Skeletal muscle cell (primary cell): ENCODE measurements around the gene FEZF1.
"Not testable (repeated sequence)": the region's sequence is repeated elsewhere in the genome, so short reads cannot be mapped to it uniquely, and the experiment has no call there.

ENCODE experiments used
- DNase-seq: peaks from one replicate; pipeline ENCODE4 v3.0.0-alpha.2; 2010; ENCODE audit warnings: low read depth
- H3K4me3 ChIP-seq: 2 replicates; pipeline ENCODE4 v1.5.1; 2011; ENCODE audit warnings: low read depth, mild to moderate bottlenecking, control low read depth, low read length, moderate library complexity

FEZF1 gene

DNA sequence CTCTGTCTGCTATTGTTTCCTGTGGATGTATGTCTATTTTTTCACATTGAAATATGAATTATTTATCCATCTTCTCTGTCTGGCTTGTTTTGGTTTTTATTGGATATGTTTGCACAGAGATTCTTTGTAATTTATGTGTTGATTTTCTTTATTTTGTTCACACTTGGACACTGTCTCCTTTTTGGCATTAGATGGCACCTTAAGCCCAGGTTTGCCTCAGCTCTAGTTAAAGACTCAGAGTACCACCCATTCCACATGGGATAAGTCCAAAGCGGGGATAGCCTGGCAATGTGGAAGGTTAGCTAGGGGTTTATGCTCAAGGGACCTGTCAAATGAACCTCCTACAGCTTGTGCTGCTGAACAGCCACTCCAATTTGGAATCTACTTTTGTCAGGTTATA lies 14.1 kb downstream of the FEZF1 start:
- DNase-seq = no peak
- H3K4me3 ChIP-seq = no peak overlapping the region

DNA sequence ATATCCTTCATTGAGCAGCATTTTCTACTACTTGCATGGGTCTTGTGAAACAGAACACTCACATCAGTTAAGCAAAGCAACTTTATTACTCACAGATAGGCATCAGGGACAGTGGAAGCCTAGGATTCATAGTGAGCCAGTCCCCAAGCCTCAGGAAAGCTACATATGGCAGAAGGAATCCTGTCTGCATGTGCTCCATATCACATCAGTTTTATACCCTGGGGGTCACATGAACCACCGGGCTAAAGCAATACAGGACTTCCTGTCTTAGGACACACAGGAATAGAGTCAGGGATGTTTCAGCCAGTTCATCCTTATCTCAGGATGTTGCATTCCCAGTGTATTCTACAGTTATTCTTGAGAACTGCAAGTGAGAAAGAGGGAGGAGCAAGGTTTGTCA lies 15.1 kb downstream of the FEZF1 start:
- DNase-seq = no peak
- H3K4me3 ChIP-seq = no peak overlapping the region

DNA sequence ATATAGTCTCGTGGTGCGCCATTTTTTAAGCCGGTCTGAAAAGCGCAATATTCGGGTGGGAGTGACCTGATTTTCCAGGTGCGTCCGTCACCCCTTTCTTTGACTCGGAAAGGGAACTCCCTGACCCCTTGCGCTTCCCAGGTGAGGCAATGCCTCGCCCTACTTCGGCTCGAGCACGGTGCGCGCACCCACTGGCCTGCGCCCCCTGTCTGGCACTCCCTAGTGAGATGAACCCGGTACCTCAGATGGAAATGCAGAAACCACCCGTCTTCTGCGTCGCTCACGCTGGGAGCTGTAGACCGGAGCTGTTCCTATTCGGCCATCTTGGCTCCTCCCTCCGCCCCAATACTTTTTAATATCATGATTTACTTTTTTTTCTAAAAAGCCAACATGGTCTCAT lies 19.9 kb downstream of the FEZF1 start:
- DNase-seq, H3K4me3 ChIP-seq: not testable (repeated sequence)

DNA sequence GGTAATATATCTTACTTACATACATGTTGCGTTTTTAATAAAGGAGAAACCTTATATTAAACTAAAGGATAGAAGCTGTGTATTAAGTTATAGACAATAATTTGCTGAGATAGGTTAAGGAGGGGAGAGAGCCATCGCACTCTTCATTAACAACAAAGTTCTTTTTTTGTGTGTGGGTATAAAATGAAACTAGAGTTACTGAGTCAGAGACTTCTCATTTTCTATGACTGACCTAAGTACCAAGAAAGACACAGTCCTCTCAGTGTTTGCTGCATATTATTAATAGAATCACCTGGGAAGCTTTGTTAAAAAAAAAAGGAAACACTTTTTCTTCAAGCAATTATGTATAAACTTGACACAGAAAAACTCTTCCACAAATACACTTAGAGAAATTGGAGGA lies 31.4 kb downstream of the FEZF1 start:
- no peak for DNase-seq
- no peak overlapping the region for H3K4me3 ChIP-seq

DNA sequence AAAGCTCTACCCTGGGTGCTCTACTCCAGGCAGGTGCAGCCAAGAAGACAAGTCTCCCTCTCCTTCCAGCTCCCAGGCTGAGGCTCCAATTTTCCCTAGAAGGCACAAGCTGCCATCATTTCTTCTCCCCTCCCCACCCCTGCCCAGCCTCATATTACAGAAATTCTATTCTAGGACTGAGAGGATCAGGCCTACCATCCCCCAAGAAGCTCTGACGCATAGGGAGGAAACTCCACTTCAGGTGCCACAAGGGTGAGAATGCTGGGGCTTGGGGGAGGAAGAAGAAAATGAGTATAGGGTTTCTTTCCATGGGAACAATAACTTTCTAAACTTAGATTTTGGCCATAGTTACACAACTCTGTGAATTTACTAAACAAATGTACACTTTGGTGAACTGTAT lies 35.3 kb downstream of the FEZF1 start:
- H3K4me3 ChIP-seq = no peak overlapping the region
- no peak for DNase-seq

DNA sequence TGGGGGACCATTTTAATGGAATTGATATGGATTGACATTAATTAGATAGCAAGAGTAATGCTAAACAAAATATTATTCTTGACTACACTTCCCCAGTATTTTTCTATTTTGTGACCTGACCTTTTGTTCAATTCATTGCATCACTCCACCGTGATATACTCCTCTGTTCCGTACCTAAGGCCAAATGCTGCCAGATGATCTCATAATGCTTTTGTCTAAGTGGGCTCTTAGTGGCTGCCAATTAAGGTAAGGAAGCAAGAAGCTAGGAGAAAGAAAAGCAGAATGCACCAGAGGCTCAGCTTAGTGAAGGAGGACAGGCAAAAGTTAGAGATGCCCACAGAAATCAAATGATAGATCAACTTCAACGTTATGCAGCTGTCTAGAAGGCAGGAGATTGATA lies 36.4 kb downstream of the FEZF1 start:
- DNase-seq = no peak
- no peak overlapping the region for H3K4me3 ChIP-seq

DNA sequence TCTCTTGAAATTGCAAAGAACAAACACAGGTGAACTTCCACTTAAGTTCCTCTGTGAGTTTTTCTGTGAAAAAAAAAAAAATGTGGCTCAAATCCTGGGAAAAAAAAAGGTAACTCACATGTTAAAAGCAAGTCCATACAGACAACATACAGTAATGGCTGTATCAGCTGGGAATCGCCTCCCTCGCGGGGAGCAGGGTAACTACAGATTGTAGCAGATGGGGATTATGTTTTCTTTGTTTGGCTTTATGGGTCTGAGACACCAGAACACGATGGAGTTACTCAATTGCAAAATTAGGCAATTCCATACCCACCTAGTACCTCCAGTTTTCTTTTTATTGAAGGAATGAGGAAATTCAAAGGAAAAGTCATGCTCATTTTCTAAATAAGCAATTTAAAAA lies 42.3 kb downstream of the FEZF1 start:
- no peak for DNase-seq

DNA sequence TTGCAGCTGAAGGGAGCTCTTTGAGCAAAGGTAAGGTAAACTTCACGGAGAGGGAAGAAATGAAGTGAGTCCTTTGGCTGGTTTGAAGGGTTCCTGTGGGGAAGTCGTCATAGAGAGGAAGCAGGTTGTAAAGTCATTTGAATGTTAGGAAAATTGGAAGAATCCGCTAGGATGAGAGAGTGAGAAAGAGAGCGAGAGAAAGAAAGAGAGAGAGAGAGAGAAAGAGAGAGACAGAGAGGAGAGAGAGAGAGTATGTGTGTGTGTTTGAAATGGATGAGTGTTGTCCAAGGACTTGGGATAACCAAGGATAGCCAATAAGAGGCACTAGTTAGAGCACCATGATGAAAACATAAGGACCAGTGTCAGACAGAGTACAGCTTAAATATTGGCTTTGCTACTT lies 43.1 kb downstream of the FEZF1 start:
- no peak overlapping the region for H3K4me3 ChIP-seq
- DNase-seq = no peak

More for the DNA sequence above, 42.3 kb downstream of the FEZF1 start:
- H3K4me3 ChIP-seq = no peak overlapping the region

DNA sequence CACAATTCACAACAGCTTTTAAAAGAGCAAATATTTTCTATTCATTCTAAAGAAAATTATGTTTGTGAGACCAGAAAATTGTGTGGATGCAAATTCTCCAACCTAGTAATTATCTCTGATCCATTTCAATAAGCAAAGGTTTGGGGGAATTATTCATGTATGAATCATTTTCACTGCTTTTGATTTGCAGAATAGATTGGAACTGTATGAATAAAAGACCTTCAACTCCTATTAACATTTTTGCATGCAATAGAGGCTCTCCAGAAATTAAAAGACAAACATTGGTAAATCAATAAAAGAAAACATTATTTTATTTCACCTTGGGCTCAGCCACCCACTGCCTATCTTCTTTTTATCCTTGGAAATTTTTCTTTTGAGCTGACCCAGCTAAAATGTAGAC lies 43.5 kb downstream of the FEZF1 start:
- H3K4me3 ChIP-seq = no peak overlapping the region
- no peak for DNase-seq

DNA sequence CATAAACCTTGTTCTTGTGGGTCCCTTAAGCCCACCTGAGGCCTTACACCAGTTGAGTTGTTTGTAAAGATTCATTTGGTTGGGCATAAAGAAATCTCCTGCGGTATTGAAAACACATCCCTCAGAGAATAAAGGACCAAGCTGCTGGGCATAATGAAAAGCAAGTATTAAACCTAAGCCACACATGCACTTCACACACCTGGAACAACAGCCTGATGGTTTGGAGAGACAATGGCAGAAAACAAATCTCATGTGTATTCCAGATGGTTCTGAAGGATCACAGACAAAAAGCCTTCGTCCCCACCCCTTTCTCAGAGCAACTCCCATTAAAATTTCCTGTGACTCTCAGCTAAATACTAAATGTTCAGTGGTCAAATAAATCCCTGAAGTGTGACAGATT lies 44.2 kb downstream of the FEZF1 start:
- DNase-seq = no peak
- H3K4me3 ChIP-seq = no peak overlapping the region

DNA sequence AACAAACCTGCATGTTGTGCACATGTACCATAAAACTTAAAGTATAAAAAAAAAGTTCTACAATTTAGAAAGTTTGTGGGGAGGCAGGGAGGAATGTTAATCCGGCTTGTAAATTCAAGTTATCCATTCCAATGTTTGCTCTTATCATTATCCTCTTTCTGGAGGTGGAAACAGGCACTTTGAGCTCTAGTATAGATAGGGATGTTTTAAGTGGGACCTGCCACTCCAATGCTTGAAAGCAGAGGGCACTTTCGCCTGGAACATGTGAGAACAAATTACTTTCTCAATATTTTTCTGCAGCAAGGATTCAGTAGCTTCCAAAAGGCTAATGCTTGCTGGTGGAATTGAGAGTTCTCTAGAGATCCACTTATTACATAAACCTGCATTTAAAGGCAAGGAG lies 45.6 kb downstream of the FEZF1 start:
- H3K4me3 ChIP-seq = no peak overlapping the region
- DNase-seq = no peak

DNA sequence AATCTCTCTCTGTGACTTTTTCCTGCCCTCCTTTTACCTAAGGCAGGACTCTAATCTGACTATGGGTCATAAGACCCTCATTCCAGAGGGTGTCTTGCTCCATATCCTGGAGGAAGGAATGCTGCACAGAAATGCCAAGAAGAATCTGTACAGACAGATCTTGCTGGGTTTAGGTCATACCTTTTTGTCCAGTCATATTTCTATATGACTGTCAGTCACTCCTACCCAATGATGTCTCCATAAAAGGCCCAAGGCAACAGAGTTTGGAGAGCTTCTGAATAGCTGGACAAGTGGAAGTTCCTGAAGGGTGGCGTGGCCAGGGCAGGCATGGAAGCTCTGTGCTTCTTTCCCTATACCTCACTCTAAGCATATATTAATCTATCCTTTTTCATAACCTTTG lies 47.5 kb downstream of the FEZF1 start:
- no peak for DNase-seq
- no peak overlapping the region for H3K4me3 ChIP-seq

DNA sequence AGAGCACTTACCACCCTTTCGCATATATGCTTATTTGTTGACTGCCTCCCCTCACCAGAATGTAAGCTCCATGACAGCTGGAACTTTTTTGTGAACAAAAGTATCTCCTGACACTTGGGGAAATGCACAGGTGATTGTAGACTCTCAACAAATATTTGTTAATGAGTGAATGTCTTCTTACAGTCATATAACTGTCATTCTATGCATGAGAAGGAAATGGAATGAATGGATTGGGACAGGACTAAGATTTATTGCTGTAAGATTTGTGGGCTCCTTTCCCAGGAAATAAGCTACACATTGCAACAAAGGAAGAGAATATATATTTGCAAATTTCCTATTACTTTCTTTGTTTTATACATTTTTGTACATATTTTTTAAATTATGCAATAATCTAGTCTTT lies 48.5 kb downstream of the FEZF1 start:
- no peak overlapping the region for H3K4me3 ChIP-seq
- DNase-seq = no peak

DNA sequence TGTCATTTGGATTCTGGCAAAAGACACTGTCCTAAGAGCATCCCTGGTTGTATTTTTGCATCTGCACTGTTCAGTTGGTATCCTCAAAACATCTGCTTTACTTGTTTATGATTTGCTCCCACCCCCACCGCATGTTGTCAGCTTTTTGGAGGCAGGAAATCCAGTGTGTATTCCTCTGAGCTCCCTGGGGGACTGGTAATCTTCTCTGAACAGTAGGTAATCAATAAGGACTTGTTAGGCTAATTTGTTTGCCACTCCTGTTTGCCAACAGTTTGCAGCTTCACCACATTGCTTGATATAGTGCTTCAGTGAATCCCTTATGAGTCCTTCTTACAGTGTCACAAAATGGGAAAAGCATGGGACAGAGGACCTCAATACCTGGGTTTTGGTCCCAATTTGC lies 49.1 kb downstream of the FEZF1 start:
- DNase-seq = no peak
- H3K4me3 ChIP-seq = no peak overlapping the region
